HCT116 (cell line): ENCODE results near the gene ZSCAN23. TPM values are rescaled to one million over a fixed set of nuclear protein-coding genes. Genes with fewer than 3 reads are reported as not detected.

Experiments used
- EGR1 ChIP-seq: IDR thresholded peaks from 2 replicates; pipeline ENCODE4 v1.6.1; 2012; ENCODE audit warnings: low read depth
- FOSL1 ChIP-seq: IDR thresholded peaks from 2 replicates; pipeline ENCODE4 v1.6.1; 2012; ENCODE audit warnings: low read depth
- SP1 ChIP-seq: IDR thresholded peaks from 2 replicates; pipeline ENCODE4 v1.6.1; 2012; ENCODE audit warnings: low read depth
- TCF7L2 ChIP-seq: IDR thresholded peaks from 2 replicates; pipeline ENCODE4 v1.7.0; 2011; ENCODE audit warnings: borderline replicate concordance, inconsistent platforms; ENCODE audit not compliant: insufficient read depth, insufficient read length; ENCODE audit errors: extremely low read depth
- ZNF274 ChIP-seq: fragments of 200-500 bp; sonication (Bioruptor generic); IDR thresholded peaks from 2 replicates; pipeline ENCODE4 v1.6.1; 2014; ENCODE audit warnings: mild to moderate bottlenecking, low read depth, low read length, inconsistent platforms
- total RNA-seq: library from RNA; stranded (reverse); gene quantifications from one replicate; pipeline ENCODE4 v1.2.1, GENCODE V29; 2021; ENCODE audit not compliant: unreplicated experiment
- TF ChIP-seq, protein P1 (sequence below): IDR thresholded peaks from 2 replicates; pipeline ENCODE4 v1.6.1; 2012

ZSCAN23 gene
- total RNA-seq, 1 experiment from 2014 or later = not detected

DNA sequence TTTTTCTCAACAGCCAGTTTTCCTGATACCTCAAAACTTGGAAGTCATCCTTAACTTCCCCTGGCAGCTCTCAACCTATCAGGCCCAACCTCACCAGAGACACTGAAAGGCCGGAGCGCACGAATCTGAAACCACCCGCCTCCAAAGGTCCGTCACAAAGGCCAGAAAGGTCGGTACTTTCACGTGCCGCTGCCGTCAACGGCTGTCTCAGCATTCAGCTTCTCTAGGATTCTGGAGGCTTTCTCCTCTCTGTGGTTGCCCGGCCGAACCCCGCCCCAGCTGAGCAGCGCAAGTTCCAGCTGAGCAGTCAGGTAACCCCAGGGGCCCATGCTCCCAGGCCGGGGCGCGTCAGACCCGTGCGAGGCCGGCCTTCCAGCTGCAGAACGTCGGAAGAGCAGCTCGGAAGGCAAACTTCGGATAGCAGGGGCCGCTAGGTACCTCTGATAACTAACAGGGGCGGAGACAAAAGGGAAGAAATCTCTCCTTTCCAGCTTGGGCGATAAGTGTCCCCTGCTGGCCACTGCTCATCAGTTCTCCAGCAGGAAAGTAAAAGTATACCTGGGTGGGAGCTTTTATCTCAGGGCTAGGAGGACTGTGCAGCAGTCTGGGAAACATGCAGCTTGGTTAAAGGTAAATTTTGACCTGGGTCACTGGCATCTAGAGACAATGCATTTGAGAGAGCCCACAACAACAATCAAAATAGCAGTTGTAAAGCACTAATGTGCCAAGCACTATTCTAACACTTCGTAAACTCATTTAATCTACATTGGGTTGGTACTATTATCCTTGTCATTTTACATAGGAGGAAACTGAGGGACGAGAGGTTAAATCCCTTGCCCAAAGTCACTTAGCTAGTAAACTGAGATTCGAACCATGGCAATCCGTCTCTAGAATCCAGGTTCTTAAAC lies 59.8 kb downstream of the ZSCAN23 start (continued):
- TF ChIP-seq TCF7L2 = peak; percentile 84
- TF ChIP-seq ZNF274 = no peak
- TF ChIP-seq FOSL1 = no peak
- TF ChIP-seq SP1 = peak; percentile 34; the same call in 1 of the 2 replicates
- TF ChIP-seq EGR1 = no peak
- TF ChIP-seq, protein P1, sequence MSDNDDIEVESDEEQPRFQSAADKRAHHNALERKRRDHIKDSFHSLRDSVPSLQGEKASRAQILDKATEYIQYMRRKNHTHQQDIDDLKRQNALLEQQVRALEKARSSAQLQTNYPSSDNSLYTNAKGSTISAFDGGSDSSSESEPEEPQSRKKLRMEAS = peak; percentile 97

Other genes with a start within 250 kb of the ZSCAN23 start
- gene ZSCAN9, start 218.2 kb downstream of the ZSCAN23 start, total RNA-seq = 10.8 TPM
- gene ZKSCAN4, start 191.2 kb downstream of the ZSCAN23 start, total RNA-seq = 4.8 TPM
- gene NKAPL, start 184.2 kb downstream of the ZSCAN23 start, total RNA-seq = not detected
- gene ZSCAN26, start 176.3 kb downstream of the ZSCAN23 start, total RNA-seq = 10.3 TPM
- 3.6 TPM for gene PGBD1, start 161.9 kb downstream of the ZSCAN23 start, total RNA-seq
- gene ZSCAN31, start 107.3 kb downstream of the ZSCAN23 start, total RNA-seq = 10.1 TPM
- gene ZKSCAN3, start 93.5 kb downstream of the ZSCAN23 start, total RNA-seq = 11.2 TPM
- 0.81 TPM for gene ZSCAN12, start 43.7 kb downstream of the ZSCAN23 start, total RNA-seq
- not detected for gene GPX6, start 72.3 kb upstream of the ZSCAN23 start, total RNA-seq
- gene GPX5, start 82.4 kb upstream of the ZSCAN23 start, total RNA-seq = not detected